Cortex of kidney (tissue), 1 donor: ENCODE data around the gene MZF1.

ENCODE experiments used
- DNase-seq: peaks from one replicate; lab custom pipeline; 2025; lab: John Stamatoyannopoulos, UW

MZF1 gene

GRCh38 chr19:58569943-58570670 lies 3.0 kb downstream of the MZF1 start:
- DNase-seq = no peak

GRCh38 chr19:58569191-58569942 lies 3.8 kb downstream of the MZF1 start:
- DNase-seq = no peak

DNA sequence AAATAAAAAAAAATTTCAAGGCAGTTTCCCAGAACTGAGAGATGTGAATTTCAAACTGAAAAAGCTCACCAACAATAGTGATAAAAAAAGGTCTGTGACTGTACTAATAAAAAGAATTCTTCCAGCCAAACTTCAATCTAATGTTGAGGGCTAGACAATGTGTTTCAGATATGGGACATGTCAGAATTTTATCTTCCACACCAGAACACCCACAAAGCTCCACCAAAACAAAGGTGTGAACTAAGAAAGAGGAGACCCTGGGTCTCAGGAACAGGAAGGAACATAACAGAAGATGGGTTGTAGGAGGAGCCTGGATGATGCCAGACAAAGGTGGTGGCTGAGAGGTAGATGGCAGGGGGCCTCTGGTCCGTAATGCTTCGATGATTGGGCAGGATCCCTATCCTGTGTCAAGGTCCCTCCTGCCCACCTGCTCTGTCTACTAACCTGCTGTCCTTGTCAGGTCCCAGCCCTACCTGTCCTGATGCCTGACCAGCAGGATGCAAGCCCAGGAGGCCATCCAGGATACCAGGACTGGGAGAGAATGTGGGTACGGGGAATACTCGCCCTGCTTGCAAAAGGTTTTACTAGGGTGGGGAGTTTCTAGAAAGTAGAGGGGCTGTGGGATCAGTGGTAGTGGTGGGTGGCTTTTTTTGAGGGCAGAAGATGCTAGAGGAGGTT lies 4.5 kb downstream of the MZF1 start:
- DNase-seq = no peak

GRCh38 chr19:58566989-58567388 lies 6.1 kb downstream of the MZF1 start:
- no peak for DNase-seq

DNA sequence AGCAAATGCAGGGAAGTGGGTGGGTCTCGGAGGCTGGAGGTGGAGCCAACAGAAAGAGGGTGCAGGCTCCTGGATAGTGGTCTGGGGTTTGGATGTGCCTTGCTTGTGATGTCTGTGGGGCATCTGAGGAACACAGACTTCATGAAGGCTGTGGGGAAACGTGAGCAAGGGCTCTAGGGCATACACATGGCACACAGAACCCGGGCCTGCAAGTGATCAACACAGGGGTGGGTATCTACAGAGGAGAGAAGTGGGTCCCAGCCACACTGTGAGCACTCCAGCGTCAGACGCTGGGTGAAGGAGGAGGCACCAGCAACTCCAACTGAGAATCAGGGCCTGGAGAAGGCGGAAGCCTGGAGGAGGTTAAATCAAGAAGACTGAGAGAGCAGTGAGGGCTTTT lies 9.3 kb downstream of the MZF1 start:
- no peak for DNase-seq

- DNase-seq = no peak
Measured at GRCh38 chr19:58563034-58563573, 10.0 kb downstream of the MZF1 start.

GRCh38 chr19:58562122-58563033 lies 10.8 kb downstream of the MZF1 start:
- DNase-seq = no peak

DNA sequence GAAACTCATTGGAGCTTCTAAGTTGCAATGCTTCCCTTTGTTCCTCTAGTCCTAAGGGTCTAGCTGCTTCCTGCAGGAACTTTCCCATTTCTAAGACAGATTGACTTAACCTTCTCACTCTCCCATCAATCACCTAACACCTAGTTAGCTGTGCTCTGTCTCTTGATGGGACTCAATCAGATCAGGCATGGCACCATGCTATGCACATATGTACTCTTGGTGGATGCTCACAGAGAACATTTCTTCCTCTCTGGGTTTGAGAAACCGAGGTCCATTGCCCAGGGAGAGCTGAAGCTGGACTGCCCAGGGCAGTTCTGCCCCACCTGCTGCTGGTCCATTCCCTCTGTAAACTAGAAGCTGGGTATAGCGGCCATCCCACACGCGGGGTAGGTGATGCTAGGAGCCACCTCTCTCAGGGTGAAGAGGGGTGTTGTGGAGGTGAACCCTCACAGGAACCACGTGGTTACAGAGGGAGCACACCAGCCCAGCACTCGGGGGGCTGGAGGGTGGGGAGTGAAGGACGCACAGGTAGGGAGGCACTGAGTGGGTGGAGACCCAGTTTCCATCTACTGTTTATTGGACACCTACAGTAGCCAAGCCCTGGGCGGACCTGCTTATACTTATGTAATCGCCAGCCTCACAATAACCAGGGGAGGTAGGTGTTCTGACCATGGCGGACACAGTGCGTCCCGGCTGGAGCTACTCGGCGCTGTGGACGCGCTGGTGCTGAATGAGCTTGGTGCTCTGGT lies 11.6 kb downstream of the MZF1 start:
- no peak for DNase-seq

- DNase-seq = no peak
Measured at GRCh38 chr19:58560921-58561320, 12.2 kb downstream of the MZF1 start.

DNA sequence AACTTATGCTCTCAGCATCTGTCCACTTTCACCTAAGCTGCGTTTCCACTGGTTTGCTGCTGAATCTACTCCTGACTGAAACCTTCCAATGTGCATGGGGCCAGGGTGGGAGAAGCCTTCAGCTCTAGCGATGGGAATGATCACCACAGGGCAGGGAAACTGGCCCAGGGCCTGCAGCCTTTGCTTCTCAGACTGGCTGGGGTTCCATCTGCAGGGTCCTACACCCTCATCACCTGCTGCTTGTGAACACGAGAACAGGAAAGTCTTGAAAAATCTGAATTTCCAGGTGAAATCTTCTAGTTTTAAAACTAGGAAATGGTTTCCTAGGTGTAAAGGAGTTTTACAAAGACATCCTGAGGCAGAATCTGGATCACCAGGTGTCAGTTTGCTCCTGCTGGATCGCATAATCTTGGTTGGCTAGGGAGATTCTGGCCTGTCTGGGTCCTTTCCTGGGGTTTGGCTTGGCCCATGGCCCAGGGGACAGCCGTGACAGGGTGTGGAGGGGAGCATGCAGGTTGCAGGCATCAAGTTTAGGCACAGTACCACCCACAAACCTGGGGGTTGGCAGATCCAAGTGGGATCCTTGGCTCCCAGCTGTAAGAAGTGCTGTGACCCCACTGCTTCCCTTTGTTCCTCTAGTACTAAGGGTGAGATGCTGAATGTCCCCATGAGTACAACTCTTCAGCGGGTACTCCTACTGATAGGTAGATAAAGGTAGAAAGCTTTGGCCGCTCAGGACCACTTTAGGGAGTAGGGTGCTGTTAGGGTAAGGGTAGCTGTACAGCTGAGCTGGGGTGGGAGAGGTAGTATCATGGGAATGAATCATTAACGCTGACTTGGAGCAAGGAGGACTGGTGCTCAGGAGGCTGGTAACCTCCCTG lies 12.9 kb downstream of the MZF1 start:
- DNase-seq = no peak

DNA sequence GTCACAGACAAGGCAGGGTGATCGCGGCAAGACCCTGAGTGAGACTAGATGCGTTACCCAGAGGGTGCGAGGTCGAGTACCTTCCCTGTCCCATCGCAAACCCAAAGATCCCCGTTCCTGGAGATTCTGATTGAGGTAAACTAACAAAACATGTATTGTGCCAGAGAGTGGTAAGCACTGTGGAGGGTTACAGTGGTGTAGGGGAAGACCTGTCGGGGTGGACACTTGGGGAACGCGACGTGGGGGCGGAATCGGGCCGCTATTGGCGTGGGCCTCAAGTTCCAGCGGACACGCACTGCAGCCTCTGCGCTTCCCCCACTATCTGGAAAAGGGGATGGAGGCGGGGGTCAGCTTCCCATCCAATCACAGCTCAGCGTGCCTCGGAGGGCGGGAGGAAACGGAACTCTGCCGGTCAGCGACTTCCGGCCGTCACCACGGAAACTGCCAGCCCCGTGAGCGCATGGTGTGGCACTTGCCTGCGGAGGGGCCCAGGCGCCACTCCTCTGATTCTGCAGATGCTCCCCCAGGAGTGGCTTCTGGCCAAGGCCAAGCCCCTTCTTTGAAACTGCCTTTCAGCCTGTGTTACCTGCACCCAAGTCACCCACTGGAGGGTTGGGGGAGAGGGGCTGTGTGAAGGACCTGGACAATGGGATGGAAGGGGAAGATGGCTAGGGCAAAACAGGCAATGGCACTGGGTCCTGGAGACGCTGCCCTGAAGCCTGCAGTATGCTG lies 13.7 kb downstream of the MZF1 start:
- no peak for DNase-seq

GRCh38 chr19:58558623-58559274 lies 14.4 kb downstream of the MZF1 start:
- DNase-seq = no peak

GRCh38 chr19:58558066-58558622 lies 15.0 kb downstream of the MZF1 start, which contains the start of gene UBE2M:
TSS of gene UBE2M (minus strand) at chr19:58558611. CDS start at chr19:58558381, 230 bp downstream.
- DNase-seq = no peak

DNA sequence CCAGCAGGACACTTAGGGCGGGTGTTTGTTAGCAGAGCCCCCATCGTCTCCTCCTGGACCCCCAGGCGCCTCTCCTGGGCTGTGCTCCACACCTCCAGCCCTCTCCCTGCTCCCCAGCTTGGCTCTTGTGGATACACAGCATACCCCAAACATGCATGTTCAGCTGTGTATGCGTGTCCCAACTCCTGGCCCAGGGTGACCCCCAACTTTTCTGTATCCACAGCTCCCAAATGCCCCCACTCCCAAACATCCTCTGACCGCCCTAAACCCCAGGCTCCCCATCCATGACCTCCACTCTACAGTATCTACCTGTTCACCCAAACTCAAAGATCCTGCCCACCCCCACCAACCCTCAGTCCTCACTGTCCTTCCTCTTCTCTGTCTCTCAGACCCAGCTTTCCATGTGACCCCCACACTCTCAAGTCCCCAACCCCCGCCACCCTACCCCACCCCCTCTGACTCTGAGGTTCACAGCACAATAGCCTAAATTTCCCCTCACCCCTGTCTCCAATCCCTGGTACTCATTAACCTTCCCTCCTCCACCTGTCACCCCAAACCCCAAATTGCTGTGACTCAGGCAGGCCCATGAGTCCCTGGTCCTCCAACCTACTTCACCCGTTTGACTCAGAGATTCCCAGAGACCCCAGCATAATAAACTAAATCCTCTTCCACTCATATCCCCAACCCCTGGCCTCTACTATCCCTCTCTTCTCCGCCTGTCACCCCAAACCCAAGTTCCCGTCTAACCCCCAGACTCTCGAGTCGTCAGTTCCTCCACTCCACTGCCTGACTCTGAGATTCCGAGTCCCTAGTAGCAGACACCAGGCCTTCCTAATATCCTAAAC lies 15.7 kb downstream of the MZF1 start:
- no peak for DNase-seq

DNA sequence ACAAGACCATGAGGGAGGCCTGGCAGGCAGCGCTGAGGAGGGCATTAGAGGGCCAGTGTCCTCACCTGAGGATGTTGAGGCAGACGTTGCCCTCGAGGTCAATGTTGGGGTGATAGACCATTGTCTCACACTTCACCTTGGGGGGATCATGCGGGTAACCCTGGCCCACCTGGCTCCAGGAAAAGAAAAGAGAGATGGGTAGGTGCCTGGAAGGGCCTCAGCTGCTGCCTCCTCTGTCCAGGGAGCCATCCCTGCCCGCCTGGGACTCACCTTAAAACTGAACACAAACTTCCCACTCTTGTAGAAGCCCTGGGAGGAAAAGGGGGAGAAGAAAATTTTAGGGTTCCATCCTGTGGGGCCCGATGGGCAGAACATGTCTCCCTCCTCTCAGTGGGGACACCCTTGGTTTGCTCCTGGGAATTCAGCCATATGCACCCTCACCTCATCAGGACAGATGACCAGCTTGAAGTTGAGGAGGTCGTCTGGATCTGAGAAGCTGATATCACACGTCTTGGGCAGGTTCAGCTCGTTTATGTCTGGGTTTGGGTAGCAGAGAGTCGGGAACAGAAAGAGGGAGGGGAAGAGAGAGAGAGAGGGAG lies 16.4 kb downstream of the MZF1 start:
- no peak for DNase-seq

DNA sequence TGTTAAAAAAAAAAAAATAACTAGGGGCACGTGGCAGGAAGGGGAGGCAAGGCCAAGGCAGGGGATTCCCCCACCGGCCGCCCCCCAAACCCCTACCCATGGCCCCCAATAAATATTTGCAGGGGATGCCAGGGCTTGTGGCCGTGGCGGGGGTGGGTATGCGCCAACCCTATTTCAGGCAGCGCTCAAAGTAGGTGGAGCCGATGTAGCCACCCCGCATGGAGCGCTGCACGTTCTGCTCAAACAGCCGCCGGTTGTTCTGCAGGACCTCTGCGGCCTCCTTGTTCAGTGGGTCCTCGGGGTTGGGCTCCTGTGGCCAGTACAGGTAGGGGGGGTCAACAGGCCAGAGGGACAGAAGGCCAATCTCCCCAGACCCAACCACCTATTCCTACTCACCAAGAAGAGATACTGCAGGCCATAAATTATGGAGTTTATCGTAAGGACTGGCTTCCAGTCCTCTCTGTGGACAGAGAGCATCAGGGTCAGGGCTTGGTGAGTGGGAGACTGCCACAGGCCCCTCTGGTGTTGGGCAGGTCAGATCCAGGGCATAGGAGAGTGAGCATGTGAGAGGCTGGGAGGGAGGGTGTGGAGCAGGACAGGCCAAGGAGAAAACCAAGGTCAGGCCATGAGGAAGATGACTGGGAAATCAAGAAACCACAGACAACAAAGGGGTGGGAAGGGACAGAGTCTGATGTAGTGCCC lies 17.1 kb downstream of the MZF1 start:
- no peak for DNase-seq
